GM18519 (cell line): ENCODE data around the gene OR6B2.

ENCODE experiments used
- ATAC-seq: cut with Tn5 transposase; IDR thresholded peaks from one replicate; pipeline ENCODE4 v1.9.1; 2021; ENCODE audit warnings: mild to moderate bottlenecking, moderate library complexity; ENCODE audit not compliant: unreplicated experiment, low FRiP score

OR6B2 gene

DNA sequence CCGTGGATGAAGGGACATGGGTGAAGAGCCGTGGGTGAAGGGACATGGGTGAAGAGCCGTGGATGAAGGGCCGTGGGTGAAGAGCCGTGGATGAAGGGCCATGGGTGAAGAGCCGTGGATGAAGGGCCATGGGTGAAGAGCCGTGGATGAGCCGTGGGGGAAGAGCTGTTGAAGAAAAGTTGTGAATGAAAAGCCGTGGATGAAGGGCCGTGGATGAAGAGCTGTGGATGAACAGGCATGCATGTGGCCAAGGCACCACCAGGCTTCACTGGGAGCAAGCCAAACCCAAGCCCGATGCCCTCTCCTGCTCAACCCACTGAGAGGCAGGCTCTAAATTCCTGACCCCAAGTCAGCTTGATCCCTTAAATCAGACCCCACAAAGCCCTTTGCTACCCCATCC is 12.5 kb upstream of the OR6B2 start:
- ATAC-seq, result no peak

DNA sequence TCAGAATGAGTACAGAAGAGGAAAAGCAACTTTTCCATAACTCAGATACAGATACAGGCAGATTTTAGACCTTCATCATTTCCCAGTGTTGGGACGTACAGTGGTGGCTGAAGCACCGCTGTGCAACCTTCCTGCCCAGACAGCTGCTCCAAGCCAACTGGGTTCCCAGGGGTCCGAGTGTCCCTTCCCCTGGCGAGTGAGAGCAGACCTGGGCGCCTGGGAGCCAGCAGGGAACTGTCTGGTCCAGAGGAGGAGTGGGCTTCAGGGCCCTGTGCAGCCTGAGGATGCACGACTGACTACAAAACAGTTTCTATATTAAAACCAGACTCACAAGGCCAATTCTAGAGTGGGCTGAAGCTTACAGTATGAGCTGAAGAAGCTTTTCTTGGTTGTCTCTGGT is 11.1 kb upstream of the OR6B2 start:
- ATAC-seq, result no peak

- ATAC-seq, result no peak
Measured at GRCh38 chr2:240037358-240037757, 7.1 kb upstream of the OR6B2 start.

DNA sequence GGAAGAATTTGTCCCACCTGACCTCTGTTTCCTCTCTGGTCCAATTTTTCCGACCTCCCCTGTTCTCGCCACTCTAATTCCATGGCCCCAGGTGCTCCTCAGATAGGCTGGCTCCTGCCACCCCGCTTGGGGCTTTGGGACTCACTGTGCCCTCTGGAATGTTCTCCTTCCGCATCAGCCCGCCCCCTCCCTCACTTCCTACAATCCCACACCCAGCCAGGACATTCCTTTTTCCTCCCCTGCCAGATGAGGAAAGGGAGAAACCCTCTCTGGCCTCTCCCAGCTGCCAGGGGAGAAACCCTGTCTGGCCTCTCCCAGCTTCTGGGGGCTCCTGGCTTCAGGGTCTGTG is 3.1 kb upstream of the OR6B2 start:
- ATAC-seq, result no peak

DNA sequence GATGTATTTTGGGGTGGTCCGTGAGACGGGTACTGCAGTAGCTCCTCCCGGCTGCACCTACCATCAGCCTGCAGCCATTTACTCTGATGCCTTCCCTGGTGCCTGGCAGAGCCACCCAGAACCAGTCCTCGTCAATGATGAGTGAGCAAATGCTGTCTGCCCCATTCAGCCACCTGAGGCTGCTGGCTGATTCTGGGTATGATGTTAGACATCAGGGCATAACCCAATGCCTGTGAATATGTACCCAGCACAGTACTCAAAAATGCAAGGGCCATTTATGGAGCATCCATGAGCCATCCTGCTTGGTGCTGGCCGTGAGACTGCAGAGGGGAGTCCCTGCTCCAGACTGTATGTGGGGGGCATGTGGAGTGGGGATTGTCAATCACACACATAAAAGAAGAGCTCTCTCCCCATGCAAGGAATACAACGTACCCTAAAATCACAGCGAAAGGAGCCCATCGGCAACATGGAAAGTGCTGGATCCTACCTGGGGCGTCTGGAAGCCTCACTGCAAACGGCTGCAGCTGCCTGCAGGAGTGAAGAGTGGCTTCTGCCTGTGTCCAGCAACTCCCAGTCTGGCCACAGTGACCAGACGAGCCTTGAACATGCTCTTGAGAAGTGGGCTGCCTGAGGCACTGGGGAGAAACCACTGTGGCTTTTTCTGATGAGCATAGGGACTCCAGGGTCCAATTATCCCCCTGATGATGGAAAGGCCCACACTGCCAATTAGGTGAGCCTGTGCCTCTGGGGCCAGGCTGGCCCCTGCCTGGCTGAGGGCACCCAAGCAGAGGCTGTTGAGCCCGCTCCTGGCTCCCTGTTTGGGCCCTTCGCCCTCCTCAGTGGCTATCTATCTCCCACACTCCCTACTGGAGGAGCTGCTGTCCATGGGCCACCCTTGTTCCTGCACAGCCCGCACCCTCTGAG is 2.4 kb upstream of the OR6B2 start:
- ATAC-seq, result no peak

DNA sequence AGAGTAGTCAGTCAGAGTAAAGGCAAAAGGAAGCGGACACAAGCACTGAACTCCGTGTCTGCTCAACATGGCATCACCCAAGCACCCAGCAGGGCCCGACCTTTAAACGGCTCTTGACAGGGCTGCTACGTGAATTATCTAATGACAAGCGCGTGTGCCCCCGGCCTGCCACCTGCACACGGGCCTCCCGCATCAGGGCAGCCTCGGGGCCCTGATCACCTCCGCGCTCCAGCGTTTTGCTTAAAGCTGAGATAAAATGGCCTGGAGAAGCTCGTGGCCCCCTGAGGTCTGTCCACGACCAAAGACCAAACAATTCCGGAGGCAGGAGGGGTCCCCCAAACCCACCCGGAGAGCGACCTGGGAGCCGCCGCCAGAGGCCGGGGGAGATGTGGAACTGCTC is 5.5 kb downstream of the OR6B2 start:
- no peak for ATAC-seq

DNA sequence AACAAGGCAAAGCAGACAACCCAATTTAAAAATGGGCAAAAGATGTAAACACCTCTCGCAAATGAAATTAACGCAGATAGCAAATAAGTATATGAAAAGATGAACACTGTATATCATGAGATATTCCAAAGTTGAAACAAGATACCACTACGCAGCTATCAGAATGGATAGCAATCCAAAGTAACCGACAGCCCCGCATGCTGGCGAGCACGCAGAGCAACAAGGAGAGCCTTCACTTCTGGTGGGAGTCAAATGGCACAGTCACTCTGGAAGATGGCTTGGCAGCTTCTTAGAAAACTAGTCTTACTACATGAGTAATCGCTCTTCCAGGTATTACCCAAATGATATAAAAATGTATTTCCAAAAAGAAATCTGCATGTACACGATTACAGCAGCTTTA is 6.4 kb downstream of the OR6B2 start:
- ATAC-seq, result no peak

GRCh38 chr2:240021488-240022104 is 8.6 kb downstream of the OR6B2 start:
- ATAC-seq, result no peak

DNA sequence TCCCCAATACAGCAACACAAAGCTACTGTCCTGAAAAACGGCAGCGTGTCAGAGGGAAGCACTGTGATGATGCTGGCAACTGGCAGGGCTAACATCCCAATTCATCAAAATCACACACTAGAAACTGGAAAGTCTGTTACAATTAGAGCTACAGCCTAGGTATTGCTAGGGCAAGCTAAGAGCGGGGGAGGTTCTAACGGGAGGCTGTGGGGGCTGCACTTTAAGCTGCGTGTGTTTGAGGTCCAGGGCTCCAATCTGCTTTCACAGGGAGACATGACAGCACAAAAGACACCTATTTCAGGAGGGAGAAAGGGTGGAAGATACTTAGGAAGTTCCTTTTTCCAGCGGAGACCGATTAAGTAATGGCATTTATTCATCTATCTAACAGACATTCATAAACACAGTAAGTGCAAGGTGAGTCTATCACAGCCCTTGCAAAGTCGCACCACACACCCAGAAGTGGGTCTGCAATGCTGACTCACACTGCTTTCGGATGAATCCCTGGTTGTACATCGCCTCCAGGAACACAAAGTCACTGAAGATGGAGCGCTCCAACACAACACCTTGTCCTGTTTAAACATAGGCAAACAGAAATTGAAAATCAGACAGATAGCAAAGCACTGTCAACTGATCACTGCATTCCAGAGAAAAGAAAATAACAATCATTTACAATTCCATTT is 12.0 kb downstream of the OR6B2 start:
- ATAC-seq, result no peak

DNA sequence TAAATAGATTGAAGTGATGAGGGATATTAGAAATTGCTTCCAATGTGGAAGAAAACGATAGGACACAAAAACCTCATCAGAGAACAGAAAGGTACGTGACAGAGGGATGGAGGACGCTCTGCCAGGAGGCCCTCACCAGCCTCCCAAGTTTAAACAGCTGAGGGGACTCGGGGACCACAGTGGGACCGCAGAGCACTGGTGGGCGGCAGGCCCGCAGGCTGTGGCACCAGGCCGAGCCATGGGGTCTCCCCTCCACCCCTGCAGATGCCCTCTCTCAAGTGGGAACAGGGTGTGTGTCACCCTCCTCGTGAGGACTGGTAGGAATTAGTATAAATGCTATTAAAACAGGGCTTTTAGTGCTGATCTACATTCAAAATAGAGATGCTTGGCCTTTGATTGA is 15.9 kb downstream of the OR6B2 start:
- no peak for ATAC-seq

DNA sequence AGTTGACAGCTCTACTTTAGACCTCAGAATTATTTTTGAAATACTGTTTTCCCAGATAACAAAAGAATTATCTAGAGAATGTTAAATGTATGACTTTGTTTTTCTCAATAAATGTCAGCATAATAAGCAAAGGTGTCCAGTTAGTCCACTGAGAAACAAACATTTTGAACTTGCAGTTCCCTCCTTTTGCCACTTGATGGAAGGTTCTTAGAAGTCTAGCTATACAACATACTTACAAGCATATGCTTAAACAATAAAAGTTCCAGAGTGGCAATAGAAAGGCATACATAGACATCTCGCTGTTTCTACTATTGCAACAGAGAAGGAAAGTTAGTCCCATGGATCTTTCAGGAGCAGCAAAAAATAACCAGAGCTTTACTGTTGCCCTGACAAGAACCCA is 16.9 kb downstream of the OR6B2 start:
- ATAC-seq, result no peak

DNA sequence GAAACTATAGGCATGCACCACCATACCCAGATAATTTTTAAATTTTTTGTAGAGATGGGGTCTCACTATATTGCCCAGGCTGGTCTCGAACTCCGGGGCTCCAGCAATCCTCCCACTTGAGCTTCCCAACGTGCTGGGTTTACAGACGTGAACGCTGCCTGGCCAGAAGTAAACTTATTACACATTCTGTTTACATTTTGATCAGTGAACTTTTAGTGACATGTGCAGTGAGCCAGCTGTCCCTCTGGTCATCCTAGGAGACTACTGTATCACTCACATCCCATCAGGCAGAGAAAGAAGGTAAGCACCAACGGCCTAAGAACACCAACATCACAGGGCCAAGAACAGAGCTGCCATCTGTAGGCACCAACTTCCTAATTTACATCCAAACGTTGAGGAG is 27.2 kb downstream of the OR6B2 start:
- no peak for ATAC-seq

GRCh38 chr2:240000671-240001070 is 29.6 kb downstream of the OR6B2 start:
- no peak for ATAC-seq

GRCh38 chr2:239997686-239998409 is 32.4 kb downstream of the OR6B2 start:
- no peak for ATAC-seq

GRCh38 chr2:239994086-239994485 is 36.1 kb downstream of the OR6B2 start:
- ATAC-seq, result no peak

DNA sequence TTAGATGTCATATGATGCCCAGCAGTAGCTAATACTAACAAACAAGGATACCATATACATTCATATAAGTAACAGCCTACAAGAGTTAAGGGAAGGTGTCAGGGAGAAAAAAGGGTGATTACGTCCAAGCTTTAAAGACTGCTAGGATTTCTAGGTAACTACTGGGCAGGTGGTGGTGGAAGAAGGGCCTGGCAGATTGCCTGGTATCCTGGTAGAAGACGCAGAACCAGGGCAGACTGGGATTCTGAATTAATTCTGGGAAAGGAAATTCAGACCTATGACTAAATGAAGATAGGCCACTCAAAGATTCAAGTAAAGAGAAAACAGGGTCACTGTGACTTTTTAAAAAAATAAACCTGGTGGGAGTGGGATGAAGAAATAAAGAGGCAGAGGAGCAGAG is 36.9 kb downstream of the OR6B2 start:
- no peak for ATAC-seq

GRCh38 chr2:239991689-239992314 is 38.4 kb downstream of the OR6B2 start:
- ATAC-seq, result no peak

DNA sequence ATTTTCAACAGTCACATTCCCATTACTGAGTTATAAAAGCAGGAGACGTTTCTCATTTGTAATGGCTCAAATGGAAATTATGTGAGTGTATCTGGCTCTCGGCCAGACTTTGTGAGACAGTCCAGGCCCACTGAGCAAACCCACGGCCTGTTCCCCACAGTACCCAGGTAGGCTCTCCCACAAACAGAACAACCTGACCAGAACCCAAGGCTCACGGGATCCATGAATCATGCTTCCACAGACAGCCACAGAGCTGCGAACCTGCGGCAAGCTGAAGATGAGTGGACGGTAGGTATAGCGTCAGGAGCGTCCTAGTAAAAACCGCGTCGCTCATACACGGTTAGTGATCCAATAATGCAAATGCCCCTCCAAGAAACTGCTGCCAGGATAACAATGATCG is 39.3 kb downstream of the OR6B2 start:
- ATAC-seq, result no peak

- ATAC-seq, result no peak
Measured at GRCh38 chr2:239985356-239985755, 44.9 kb downstream of the OR6B2 start.

DNA sequence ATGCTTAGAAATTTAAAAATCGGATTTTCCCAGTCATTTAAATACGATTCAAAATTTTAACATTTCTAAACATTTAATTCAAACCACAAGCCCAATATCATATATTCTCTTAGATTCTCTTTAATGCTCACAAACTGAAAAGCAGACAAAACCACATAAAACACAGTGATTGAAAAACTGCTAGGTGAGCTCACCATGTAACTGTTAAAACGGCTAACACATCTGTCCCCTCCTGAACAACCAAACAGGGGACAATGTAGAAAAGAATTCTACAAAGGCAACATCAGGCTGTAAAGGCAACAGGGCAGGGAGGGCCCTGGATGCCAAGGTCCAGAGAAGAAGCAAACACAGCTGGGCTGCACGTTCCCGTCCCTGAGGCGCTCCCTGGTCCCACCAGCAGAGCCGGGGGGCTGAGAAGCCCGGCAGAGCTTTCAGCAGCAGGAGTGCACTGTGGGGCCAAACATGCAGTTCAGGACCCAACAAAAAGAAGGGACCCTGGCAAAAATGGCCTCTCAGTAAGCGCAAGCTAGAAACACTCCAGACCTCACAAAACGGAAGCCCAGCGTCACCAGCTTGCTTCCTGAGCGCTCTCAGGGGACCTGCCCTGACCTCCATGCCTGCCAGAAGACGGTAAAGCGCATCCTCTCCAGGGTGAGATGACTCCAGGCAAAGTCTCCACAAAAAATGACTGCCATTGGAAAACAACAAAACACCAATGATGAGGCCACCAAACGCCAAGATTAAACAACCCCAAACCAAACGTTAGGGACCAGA is 45.6 kb downstream of the OR6B2 start:
- no peak for ATAC-seq
